Activated T-cell treated with anti-CD3 and anti-CD28 coated beads for 48 hours (primary cell): ENCODE results near the gene CLEC14A.

Source experiments
- DNase-seq: peaks from one replicate; pipeline ENCODE4 v3.0.0-alpha.2; 2020; ENCODE audit warnings: low read depth

The CLEC14A gene

GRCh38 chr14:38255673-38256532 is at the start of gene CLEC14A:
CLEC14A (minus strand) TSS chr14:38256093; CDS start chr14:38256022, 71 bp downstream.
- no peak for DNase-seq

- DNase-seq, result no peak
Measured at GRCh38 chr14:38302966-38303365, 47.1 kb upstream of the CLEC14A start.

DNA sequence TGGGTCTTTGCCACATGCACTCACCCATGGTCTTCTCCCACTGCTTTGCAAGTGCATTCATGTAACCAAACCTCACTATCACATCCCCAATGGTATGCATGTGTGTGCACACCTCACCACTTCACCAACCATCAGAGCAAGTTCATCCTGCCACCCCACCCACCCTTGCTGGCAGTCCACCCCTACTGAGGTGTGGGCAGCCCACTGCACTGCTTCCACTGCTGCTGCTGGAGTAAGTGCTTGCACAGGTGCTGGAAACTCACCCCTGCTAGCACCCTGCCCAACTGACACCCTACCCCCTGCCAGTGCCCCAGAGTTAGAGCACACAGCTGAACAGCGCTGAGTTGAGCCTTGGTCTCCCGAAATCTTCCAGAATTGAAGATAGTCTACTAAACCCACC is 46.1 kb upstream of the CLEC14A start:
- no peak for DNase-seq

DNA sequence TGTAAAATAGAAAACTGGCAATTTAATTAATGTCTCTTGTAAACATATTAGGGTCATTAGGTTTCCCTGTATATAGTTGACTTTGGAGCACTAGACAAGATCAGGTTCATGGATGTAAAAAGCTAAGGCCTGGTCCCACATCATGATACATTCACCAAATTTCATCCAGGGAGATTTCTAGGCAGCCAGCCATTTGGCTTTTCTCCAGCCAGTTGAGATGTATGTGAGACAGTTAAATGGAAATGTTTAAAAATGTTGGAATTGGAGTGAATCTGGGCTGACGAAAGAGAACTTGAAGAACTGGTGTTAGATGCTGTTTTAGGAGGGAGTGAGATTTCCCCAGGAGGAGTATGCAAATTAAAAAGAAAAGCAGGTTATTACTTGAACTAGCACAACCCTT is 41.8 kb upstream of the CLEC14A start:
- no peak for DNase-seq

- no peak for DNase-seq
Measured at GRCh38 chr14:38291681-38292467, 36.0 kb upstream of the CLEC14A start.

GRCh38 chr14:38290601-38291188 is 34.8 kb upstream of the CLEC14A start:
- no peak for DNase-seq

GRCh38 chr14:38286452-38286851 is 30.6 kb upstream of the CLEC14A start:
- DNase-seq, result no peak

- no peak for DNase-seq
Measured at GRCh38 chr14:38285962-38286361, 30.1 kb upstream of the CLEC14A start.

DNA sequence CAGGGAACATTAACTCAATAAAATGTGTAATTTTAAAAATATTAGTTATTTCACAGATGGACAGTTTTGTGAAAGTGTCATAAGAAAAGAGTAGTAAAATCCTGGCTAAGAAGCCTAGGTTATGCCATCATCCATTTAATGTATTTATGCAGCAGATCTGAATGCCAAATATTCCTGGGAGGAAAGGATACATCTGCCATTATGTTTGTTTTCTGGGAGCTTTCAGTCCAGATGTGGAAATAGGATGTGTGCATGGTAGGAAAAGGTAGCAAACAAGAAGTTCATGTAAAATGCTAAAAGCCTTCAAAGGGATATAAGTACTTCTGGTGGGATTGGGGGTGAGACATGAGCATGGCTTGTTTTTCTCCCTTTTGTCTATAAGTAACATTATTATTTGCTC is 27.0 kb upstream of the CLEC14A start:
- no peak for DNase-seq

GRCh38 chr14:38280081-38280480 is 24.2 kb upstream of the CLEC14A start:
- no peak for DNase-seq

DNA sequence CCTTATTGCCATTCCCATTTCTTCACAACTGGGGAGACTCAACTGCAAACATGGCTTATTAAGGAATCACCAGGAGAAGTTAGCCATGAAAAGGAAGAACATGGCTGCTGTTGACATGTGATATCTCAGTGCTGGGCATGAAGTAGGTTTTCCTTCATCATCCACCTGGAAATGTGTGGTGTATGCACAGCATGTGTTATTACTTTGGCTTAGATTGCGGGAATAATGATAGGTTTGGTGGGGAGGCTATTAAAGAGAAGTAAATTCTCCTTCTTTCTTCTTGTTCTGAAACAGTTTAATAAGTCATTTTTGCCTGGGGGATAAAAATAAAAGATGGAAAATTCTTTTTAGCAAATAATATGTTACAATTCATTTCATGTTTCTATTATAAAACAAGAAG is 23.7 kb upstream of the CLEC14A start:
- DNase-seq, result no peak

GRCh38 chr14:38278035-38278434 is 22.1 kb upstream of the CLEC14A start:
- DNase-seq, result no peak

DNA sequence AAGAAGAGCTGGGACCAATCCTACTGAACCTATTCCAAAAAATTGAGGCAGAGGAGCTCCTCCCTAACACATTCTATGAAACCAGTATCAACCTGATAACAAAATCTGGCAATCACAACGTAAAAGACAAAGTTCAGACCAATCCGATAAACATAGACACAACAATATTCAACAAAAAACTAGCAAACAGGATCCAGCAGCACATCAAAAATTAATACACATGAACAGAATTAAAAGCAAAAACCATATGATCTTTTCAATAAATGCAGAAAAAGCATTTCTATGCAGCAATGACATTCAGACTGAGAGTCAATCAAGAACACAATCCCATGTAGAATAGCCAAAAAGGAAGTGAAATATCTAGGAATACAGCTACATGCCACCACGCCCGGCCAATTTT is 7.0 kb upstream of the CLEC14A start:
- no peak for DNase-seq

DNA sequence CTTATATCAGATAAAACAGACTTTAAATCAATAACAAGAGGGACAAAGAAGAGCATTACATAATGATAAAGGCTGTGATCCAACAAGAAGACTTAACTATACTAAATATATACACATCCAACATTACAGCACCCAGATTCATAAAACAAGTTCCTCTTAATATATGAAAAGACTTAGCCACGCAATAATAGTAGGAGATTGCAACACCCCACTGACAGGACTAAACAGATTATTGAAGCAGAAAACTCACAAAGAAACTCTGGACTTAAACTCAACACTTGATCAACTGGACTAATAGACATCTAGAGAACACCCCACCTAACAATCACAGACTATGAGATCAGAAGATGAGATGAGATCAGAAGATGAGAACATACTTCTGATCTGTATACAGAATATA is 5.7 kb upstream of the CLEC14A start:
- DNase-seq, result no peak

GRCh38 chr14:38257507-38257906 is 1.6 kb upstream of the CLEC14A start:
- no peak for DNase-seq

DNA sequence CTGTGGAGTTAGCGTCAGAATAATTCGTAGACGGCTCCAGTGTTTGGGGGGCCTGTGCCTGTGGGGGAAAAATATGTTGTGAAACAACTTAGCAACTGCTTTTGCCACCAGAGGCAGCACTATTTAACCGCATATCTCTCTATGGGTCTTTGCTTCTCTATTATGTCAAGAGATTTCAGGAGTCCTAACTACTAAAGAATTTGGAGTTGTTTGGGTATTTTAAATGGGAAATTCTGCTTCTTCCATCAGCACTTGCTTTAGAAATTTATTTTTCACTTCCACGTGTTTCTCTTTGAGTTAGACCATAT is 594 bp upstream of the CLEC14A start:
- no peak for DNase-seq

GRCh38 chr14:38255408-38255672 is 553 bp downstream of the CLEC14A start:
- no peak for DNase-seq

DNA sequence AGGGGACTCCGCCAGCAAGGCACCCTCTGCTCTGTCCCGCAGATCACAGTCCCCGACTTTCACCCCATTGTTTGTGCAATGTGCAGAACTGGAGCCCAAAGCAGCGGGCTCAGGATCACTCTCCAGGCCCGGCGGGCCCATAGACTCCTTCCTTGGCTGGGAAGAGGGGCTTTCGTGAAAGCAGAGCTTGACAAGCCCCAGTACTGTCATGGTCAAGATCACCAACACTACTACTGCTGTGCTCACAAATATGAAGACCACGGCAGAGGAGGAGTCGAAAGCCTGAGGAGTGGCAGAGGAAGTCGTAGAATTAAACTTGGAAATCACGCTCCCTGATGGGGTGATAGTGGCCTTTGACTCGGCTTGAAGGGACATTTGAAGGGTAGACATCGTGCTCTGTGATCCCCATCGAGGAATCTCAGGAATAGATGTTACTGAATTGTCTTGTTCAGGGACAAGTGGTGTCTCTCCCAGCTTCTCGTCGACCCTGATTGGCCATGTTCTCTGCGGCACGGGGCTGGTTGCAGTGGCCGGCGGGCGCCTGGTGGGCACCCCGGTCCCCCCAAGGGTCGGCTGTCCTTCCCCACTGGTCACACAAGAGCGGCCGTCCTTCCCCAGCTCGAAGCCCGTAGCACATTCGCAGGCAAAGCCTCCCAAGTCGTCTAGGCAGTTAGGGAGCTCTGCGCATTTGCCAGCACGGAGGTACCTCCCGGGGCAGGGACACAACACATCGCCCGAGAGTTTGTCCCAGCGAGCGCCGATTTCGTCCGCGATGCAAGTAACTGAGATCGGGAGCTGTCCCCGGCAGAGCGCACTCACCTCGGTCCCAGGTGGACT is 1.1 kb downstream of the CLEC14A start:
- DNase-seq, result no peak

DNA sequence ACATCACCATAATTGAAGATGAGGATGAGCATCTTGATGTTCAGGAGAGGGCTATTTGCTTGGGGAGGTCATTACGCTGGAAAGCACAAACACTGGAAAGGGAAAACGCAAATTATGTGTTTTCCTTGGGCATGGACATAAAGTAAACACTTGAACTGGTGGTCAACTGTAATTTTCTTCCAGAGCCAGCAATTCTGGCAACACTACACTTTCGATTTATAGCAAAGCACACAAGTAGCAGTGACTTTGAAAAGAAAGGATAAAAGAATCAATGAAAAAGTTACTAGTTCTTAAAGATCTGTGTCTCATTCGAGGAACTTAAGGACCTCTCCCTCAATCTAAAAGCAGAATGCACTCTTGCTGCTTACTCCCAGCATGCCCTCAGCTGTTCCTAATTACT is 2.2 kb downstream of the CLEC14A start:
- no peak for DNase-seq

DNA sequence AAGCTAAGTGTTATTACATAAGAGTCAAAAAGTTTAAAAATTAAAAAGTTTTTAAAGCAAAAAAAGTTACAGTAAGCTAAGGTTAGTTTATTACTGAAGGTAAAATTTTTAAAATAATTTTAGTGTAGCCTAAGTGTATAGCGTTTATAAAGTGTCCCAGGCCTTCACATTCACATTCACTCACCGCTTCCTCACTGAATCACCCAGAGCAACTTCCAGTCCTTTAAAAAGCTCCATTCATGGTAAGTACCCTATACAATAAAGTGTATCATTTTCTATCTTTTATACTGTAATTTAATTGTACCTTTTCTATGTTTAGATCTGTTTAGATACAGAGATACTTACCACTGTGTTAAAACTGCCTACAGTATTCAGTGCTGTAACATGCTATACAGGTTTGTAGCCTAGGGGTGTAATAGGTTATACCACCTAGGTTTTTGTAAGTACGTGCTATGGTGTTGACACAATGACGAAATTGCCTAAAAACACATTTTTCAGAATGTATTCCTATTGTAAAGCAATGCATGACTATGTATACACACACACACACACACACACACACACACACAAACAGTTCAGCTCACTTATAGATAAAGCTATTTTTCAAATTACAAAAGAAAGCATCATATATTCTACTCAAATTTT is 3.7 kb downstream of the CLEC14A start:
- no peak for DNase-seq

GRCh38 chr14:38250331-38250730 is 5.6 kb downstream of the CLEC14A start:
- no peak for DNase-seq
